CD4-positive, alpha-beta T cell treated with Interleukin-4 for 1 hour (primary cell): ENCODE data around the gene KDM5B.
"Not testable (repeated sequence)": the region's sequence is repeated elsewhere in the genome, so short reads cannot be mapped to it uniquely, and the experiment has no call there.

Source experiments
- DNase-seq, 2 donors: peaks; one replicate each; pipeline ENCODE4 v3.0.0-alpha.2; 2020 to 2022

The KDM5B gene

DNA sequence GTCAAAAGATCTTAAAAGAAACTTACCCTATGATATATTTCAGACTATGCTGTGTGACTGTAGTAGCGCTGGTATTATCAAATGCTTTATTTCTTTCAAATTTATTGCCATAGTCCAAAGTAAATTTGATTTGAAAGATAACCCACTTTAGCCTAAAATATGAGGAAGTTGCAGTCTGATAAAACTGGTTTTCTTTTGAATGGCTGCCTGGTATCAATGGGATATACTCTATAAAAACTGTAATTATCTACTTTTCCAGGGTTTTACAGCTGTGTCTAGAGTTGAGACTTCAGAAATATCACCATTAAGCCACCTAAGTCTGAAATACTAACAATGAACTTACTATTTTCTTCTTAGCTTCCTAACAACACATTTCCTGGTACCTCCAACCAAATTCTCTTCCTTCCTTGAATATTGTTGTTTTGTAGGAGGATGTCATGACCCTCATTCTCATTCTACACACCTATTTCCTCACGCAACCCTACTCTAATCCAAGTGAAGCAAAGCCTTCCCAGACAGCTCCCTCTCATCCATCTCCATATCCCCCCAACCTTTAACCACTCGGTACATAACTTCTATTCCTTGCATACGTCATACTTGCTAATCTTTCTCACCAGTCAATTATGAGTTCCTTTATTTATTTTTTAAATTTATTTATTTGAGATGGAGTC, 17.0 kb downstream of the KDM5B start:
- DNase-seq, result no peak

DNA sequence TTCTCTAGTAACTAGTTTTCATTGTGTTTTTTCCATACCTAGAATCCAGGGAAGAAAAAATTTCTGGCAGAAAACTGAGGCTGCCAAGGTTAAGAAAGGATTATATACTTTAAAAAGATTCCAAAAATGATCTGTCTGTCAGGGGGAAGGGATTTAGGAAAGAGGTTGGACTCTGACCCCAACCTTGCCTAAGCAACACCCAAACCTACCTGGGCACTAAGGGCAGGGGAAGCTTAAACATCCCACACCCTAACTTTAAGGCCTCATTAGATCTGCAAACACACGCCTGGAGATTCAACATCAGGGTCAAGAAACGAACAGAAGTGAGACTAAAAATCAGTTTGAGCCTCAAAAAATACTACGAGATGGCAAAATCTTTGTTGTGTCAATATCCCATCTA, 19.4 kb downstream of the KDM5B start:
- no peak for DNase-seq

DNA sequence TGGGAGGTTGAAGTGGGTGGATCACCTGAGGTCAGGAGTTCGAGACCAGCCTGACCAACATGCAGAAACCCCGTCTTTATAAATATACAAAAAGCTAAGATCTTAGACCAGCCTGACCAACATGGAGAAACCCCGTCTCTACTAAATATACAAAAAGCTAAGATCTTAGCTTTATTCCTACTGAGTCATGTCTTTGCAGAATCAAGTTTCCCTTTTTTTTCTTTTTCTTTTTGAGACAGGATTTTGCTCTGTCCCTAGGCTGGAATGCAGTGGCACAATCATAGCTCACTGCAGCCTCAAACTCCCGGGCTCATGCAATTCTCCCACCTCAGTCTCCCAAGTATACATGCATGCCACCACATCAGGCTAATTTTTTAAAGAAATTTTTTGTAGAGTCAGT, 21.4 kb downstream of the KDM5B start:
- DNase-seq, result no peak

DNA sequence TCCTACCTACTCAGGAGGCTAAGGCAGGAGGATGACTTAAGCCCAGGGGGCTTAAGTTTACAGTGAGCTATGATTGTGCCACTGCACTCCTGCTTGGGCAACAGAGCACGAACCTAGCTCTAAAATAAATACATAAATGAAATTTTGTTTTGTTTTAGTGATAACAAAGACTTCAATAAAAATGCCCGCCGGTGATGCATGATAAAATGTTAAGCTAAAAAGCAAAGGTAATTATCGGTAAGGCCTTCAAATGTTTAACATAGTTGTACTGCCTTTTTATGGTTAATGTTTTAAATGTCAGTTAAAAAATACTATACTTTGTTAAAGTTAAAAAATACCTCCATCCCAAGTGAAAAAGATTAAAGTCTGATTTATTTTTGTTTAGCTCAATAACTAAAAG, 27.0 kb downstream of the KDM5B start:
- DNase-seq, result no peak

DNA sequence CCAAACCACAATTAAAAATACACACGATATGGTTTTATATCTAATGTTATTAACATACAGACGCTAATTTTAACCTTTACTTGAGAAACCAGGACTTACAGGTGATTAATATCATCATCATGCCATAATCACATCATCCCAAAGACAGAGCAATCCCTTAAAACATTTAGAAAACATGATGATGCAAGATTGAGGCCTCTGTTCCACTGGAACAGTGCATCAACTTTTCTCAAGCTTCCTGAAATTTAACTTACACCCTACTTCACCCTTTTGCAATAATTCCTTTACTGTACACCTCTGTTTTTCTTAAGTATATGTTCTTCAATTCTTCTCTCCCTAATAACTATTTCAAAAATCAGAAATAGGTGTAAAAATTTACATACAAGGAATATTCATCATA, 38.1 kb downstream of the KDM5B start:
- DNase-seq, result no peak

DNA sequence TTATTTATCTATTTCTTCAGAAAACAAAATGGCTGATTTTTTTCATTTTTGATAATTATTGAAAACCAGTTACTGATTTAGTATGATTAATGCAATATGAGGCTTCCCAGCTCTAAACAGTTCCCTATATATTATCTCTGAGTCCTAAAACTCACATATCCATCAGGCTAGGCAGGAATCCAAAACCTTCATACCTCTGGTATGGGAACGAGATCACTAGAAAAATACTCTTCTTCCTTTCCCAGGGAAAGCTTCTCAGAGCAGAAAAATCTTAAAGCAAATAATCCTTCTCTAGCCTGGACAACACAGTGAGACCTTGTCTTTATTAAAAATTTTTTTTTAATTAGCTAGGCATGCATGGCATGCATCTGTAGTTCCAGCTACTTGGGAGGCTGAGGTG, 42.5 kb downstream of the KDM5B start:
- no peak for DNase-seq

DNA sequence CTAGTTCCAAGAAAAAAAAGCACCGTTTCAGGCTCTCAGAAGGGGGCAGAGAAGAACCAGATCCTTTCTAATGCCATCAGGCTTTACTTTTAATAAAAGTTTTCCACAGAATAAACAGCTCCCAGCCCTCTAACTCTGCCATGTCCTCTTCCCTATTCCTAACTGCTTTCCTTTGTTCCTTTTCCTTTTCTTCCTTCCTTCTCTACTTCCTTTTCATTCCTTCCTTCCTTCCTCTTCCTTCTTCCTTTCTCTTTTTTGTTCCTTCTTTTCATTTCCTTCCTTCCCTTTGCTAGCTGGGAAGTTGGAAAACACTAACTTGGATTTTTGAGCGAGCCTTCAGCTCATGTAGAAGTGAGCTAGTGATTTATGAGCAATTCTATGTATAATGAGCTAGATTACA, 46.2 kb downstream of the KDM5B start:
- DNase-seq, result no peak

DNA sequence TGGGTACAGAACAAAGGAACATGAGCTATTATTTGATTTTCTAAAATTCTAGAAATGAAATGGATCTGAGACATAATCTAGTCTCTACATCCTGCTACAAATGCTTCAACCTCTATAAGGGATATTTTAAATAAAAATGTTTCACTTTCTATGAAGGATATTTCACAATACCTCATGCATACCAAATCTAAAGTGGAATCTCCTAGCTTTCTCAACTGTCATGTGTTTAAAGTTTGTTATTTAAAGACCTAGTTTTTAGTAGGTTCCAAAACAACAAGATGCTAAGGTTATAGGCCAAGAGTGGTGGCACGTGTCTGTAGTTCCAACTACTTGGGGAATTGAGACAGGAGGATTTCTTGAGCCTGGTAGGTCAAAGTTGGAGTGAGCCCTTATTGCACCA, 47.6 kb downstream of the KDM5B start:
- no peak for DNase-seq

DNA sequence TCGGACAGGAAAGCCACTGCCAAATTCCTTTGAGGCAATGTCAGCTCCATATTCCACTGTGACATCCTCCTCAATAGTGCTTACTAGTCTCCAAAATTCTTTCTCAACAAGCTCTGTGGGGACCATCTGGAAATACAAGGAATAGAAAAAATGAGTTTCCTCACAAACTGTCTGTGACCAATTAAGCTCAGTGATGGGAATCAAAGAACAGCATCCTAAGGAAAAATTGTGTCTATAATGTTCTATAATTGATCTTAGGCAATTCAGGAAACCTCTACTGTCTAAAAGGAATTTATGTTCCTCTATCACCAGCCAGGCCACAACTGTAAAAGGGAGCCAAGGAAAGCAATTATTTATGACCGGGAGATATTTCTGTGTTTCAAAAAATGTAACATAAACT, 51.8 kb downstream of the KDM5B start:
- no peak for DNase-seq

DNA sequence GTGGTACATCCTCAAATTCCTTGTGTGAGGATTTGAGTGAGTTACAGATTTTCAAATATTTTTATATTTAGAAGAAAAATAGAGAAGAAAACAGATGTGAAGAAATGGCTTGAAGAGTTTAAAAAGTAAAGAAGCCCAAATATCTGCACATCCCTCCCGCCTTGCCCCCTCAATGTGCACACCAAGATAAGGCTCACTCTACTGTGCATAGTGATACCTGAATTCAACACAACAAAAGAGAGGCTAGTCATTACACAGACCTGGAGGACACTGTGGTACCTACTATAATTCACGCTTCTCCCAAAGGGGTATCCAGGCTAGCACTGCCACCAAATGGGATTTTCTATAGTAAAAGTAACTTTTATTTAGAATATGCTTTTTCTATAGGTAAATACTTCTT, 53.9 kb downstream of the KDM5B start:
- no peak for DNase-seq

DNA sequence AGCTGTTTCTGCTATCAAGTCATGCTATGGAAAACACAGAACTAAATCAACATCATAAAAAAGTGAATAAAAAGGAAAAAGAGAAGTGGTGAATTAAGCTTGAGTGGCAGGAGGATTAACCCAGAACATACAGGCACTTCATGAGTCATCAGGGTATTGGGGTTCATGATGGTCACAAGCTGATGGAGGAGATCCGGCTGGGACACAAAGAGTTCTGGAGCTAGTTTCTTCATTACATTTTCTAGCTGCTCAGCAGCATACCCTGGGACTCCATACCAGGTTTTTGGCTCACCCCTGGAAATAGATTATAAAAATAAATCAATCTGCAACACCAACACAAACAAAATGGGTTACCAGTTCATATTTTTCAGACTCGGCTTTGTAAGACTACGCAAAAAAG, 55.4 kb downstream of the KDM5B start:
- no peak for DNase-seq

DNA sequence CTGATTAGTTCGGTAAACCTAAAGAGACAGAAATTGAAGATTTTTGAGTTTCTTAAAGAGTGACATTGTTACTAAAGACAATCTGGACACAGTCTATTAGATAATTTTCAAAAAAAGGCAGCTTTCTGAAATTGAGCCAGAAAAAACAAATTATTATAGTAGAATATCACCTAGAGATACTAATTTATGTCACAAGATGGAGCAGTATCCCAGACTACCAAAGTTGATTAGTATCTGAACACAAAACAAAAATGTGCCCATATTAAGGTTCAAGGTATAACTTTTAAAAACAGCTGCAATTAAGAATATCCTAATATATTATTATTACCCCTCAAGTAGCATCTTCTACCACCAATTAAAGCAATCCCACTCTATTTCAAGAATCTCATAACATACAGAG, 57.5 kb downstream of the KDM5B start:
- DNase-seq, result peak in 1 of 2 donors; percentile 14

DNA sequence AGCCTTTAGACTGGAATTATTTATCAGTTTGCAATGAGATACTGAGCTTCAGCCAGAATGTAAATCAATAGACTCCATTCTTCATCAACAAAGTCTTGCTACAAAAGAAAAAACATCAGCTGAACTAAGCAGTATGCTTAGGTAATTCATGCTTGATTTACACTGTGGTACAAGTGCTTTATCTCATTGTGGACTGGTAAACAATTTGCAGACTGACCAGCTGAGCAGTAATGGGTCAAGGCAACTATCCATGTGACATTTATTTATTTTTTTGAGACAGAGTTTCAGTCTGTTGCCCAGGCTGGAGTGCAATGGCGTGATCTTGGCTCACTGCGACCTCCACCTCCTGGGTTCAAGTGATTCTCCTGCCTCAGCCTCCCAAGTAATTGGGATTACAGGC, 58.2 kb downstream of the KDM5B start:
- DNase-seq, result no peak

DNA sequence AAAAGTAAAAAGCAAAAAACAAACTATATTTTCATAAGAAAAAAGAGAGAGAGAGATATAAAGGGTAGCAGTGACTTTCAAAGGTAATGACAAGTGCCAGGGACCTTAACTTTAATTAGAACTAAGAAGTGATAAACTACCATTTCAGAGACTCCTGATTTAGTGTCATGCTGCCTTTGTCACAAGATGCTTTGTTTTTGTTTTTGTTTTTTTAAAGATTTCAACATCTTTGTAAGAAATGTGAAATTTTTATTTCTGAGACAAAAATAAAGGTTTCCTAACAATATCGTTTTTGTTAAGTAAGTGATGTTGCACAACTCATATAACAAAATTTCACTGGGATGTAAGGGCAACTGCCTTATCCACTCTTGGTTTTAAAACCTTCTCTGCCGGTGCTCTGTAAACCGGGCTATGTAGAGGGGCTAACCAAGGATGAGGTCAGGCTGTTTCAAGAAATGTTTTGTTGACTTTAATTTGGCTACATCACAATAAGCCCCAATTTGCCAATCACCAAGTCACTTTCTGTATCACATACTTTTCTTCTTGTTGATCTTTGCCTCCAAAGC, 62.8 kb downstream of the KDM5B start:
- DNase-seq, result no peak

DNA sequence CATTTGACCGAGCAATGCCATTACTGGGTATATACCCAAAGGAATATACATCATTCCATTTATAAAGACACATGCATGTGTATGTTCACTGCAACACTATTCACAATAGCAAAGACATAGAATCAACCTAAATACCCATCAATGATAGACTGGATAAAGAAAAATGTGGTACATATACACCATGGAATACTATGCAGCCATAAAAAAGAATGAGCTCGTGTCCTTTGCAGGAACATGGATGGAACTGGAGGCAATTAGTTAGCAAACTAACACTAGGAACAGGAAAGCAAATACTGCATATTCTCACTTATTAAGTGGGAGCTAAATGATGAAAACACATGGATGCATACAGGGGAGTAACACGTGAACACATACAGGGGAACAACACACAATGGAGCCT, 63.5 kb downstream of the KDM5B start:
- DNase-seq, result not testable (repeated sequence)

DNA sequence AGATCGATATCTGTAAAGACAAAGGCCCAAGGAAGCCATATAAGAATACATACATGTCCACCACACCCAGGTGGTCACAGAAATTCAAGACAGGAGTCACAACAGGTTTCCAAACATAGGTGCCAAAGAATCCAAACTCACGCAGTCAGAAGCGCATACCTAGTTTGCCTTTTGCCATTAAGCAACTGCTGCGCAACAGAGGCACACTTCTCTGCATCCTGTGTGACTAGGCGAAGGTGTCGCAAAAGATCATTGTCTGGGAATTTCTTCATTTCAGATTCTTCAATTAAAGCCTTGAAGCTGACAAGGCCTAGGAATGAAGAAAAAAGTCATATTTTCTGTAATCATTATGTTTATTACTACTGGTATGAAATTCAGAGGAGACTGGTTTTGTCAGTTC, 65.7 kb downstream of the KDM5B start:
- DNase-seq, result no peak

DNA sequence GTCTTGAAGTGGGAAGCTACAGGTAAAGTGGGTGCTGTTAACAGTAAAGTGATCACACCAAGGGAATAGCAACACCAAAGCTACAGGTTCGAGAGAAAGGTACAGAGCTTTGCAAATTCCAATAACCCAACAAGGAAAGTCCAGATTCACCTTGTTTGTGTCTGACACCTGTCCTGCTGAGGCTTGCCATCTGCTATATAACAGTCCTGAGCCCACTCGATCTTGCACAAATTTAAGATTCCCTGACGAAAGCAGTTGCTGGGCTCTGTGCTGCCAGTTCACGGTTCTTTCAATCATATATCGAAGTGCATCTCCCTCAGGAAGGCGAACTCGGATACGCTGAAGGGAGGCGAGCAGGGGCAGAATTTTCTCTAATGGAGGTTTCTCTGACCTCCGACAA, 75.0 kb downstream of the KDM5B start:
- DNase-seq, result no peak

DNA sequence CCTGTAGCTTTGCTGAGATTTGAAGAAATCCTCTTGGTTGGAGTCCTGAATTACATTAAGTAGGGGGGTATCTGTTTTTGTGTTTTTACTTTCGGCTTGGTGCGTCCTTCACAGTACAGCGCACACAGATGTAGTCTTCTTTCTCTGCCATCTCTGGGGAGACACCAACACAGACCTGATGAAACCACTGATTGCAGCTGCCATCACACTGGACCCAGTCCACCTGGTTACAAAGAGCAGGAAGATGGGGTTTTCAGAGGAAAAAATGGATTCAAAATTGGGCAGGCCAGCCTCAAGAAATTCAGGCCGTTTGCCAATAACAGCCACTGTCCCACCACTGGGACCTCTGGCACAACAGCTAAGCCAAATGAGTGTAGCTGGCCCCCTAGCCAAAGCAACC, 79.3 kb downstream of the KDM5B start:
- DNase-seq, result no peak

DNA sequence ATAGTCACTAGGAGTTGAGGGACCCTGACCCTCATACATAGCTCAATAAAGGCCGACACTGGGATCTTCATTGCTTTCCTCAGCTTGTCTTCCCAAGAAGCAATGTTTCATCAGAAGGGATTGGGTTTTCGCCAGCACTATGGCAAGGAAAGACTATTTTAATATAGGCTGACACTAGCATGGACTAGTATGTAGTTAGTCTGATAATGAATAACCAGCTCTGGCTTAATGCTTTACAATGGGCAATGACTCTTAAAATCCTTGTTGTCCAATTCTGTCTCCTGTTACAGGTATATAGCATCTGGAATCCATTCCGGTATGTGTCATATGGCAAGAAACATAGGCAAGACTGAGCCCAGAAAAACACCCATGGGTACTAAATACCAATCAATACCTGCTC, 82.7 kb downstream of the KDM5B start:
- DNase-seq, result no peak

DNA sequence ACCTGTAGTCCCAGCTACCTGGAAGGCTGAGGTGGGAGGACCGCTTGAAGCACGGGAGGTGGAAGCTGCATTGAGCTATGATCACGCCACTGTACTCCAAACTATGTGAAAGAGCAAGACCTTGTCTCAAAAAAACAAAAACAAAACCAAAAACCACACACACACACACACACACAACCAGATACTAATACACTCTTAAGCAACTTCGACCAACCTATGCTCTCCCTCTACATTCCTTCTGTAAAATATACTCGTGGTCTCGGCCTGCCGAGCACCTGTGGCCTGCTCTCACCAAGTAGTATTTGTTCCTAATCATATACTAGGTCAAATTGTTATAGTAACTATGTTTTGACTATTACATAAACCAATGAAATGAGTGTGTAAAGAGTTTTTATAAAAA, 84.5 kb downstream of the KDM5B start:
- no peak for DNase-seq

DNA sequence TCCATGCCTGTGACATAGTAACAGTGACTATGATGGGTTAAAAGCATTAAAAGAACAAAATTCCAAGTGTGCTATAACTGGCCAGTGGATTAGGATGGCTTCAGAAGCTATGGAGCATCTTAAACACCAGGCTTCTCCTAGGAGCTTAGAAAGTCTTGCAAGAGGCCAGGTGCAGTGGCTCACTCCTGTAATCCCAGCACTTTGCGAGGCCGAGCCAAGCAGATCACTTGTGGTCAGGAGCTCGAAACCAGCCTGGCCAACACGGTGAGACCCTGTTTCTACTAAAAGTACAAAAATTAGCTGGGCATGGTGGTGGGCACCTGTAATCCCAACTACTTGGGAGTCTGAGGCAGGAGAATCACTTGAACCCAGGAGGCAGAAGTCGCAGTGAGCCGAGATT, 85.2 kb downstream of the KDM5B start:
- DNase-seq, result not testable (repeated sequence)

DNA sequence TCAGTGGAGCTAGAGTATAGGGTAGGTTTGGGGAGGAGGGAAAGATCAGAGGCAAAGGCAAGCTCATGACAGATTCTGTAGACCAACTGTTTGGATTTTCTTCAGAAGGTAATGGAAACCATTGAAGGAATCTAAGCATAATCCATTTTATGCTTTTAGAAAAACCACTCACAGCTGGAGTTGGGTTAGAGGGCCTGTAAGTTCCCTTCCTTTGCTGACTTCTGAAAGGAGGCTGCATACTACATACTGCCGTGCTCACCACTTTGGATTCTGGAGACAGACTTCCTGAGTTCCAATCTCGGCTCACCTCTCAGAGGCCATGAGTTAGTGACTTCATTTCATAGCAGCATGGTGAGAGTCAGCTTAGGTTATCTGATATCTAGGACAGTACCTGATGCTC, 91.6 kb downstream of the KDM5B start:
- no peak for DNase-seq

DNA sequence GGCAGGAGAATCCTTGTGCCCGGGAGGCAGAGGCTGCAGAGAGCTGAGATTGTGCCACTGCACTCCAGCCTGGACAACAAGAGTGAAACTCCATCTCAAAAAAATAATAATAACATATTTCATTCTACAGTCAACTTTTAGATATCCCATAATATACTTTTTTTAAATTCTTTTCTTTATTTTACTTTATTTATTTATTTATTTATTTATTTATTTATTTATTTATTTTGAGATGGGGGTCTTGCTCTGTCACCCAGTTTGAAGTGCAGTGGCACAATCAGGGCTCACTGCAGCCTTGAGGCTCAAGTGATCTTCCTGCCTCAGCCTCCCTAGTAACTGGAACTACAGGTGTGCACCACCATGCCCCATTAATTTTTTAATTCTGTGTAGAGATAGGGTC, 94.0 kb downstream of the KDM5B start:
- not testable (repeated sequence) for DNase-seq

DNA sequence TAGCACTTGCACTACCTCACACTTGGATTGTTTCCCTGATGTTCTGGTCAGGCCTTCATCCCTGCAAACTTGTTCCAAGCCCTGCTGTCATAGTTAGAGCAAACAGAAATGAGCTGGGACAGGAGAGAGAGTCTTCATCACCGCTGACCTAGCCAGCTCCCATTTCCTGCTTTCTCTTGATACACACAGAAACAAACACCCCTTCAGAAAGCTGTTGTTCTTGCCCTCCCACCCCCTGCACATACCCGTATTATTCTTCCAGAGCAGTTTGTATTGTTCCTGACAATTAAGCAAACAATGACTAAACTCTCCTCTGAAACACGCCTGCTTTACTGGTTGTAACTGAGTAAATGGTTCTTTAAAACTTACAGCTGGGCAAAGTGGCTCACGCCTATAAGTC, 95.1 kb downstream of the KDM5B start:
- DNase-seq, result no peak

DNA sequence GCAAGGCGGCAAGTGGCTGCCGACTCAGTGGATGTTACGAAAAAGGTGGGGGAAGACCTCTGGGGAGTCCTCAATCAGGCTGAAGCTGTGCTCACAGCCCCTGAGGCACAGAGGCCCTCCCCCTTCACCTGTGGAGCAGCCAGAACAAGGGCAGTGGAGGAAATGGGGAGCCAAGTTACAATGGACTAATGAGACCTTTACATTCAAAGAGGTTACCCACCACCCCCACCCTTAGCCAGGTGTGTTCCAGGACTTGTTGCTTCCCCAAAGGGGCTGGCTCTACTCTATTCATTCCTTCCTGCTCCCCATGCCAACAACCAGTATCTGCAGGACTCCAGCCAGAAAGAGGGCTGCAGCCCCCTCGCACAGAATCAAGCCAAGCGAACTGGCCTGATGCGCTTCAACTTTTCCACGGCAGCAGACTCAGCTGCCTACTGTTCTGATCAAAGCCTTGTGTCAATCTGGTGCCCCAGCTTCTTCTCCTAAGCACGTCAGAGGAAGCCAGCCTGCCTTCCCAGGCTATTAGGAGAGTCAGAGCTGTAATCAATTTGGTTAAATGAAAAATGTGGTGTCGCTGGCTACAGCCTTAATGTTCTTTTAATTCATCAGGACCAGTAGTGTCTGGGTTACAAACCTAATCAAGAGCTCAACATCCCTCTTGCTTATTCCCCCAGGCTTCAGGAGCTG, 96.1 kb downstream of the KDM5B start:
- no peak for DNase-seq
